ENCODE results near the gene CEBPB. TPM values are rescaled to one million over a fixed set of nuclear protein-coding genes. Genes with fewer than 3 reads are reported as not detected.
A peak's percentile ranks its signal among the peaks of the same experiment; 100 is the strongest.

The CEBPB gene
- total RNA-seq, 6 experiments from 2014 or later = 130 to 182 (median 152) TPM

DNA sequence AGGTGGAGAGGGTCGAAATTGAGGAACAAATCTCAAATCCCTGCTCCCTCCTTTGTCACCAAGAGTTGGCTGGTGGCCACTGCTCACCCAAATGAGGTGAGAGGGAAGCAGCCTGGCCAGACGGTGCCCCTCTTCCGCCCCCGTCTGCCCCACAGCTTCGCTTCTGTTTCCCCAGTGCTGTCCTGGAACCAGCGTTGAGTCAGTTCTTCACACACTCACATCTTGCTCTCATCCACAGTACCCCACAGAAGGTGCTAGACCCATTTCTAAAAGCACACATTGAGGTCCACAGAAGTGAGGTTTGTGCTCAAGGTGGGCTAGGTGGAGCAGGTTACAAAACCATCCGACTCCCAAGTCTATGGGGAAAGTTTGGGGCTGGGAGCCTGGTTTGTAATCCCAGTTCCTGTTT lies 3.8 kb downstream of the CEBPB start:
- peaks cover 0 to 13% (median 7%) of the 10 kb centered on the region in 4 donors for H3K36me3 ChIP-seq
- peaks cover 0 to 5% (median 0%) of the 10 kb centered on the region in 4 donors for H3K4me1 ChIP-seq
- ATAC-seq = peak in 1 of 4 donors; percentile 0
- H3K27ac ChIP-seq = peak overlapping the region; percentile 98
- 20% methylated on average over 5 of the region's 7 CpGs for WGBS (ENCODE audit: insufficient coverage, low coverage, low lambda C conversion rate, missing lambda C conversion rate)
- peak; percentile 61 to 71 (median 70) for DNase-seq
- peak overlapping the region; percentile 67 to 88 (median 85) for H3K4me3 ChIP-seq
- peaks cover 0 to 2% (median 0%) of the 10 kb centered on the region in 4 donors for H3K9me3 ChIP-seq
- intact Hi-C loops (cut with DNase I) = loop anchor here (5.0 kb wide), 3 partner anchors 113 to 383 kb away; no protein-coding TSS in a partner anchor
- TF ChIP-seq POLR2A (IDR thresholded peaks at IDR 0.05) (no peak), CTCF (IDR thresholded peaks at IDR 0.05) (no peak)
- no peaks in the 10 kb centered on the region for H3K27me3 ChIP-seq

DNA sequence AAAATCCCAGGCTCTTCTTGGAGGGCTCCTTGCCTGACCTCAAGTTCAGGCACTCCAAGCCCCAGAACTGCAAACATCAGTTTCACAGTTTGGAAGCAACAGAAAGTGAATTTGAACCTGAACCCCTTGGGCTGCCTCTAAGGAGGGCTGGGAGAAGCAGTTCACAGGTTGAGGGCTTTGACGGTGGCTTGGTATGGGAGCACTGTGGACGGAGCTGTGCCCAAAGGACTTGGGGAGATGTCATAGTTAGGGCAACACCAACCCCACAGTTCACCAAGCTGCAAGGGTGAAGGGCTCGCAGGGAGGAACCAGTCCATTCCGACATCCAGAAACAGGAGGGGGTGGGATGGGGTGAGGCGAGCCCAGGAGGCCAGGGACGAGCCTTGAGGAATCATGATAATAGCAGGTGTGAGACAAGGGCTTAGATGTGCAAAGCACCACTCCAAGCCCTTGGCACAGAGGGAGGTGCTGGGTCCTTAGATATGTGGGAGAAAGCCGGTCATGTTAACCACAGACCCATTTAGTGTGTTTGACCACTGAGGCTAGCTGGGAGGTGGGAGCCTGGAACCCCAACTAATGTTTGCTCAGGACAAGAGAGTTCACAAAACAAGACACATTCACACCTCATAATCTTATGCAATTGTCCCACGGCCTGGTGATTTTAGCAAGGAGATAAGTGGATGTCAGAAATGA lies 4.3 kb downstream of the CEBPB start:
- no peaks in the 10 kb centered on the region for H3K27me3 ChIP-seq
- H3K36me3 ChIP-seq = peaks cover 0 to 13% (median 7%) of the 10 kb centered on the region in 4 donors
- DNase-seq = peak in 1 of 3 donors; percentile 79
- ATAC-seq = peak in 2 of 4 donors; percentile 1 to 6
- intact Hi-C loops (cut with DNase I) = loop anchor here (5.0 kb wide), 3 partner anchors 112 to 382 kb away; no protein-coding TSS in a partner anchor
- H3K4me1 ChIP-seq = no peaks in the 10 kb centered on the region
- H3K4me3 ChIP-seq = peak overlapping the region in 2 of 3 donors; percentile 67 to 88
- H3K27ac ChIP-seq = peak overlapping the region; percentile 98
- H3K9me3 ChIP-seq = peaks cover 0 to 3% (median 0%) of the 10 kb centered on the region in 4 donors
- TF ChIP-seq CTCF (IDR thresholded peaks at IDR 0.05) = no peak
- peak; percentile 31 for TF ChIP-seq POLR2A (IDR thresholded peaks at IDR 0.05)
- 12% methylated on average over 6 of the region's 8 CpGs for WGBS (ENCODE audit: insufficient coverage, low coverage, low lambda C conversion rate, missing lambda C conversion rate)

GRCh38 chr20:50195524-50196120 lies 5.0 kb downstream of the CEBPB start:
- H3K9me3 ChIP-seq = peaks cover 0 to 3% (median 0%) of the 10 kb centered on the region in 4 donors
- 34% methylated on average over 12 of the region's 13 CpGs for WGBS (ENCODE audit: insufficient coverage, low coverage, low lambda C conversion rate, missing lambda C conversion rate)
- peak in 1 of 3 donors; percentile 48 for DNase-seq
- H3K4me3 ChIP-seq = no peak overlapping the region
- peak overlapping the region; percentile 98 for H3K27ac ChIP-seq
- peaks cover 0 to 13% (median 7%) of the 10 kb centered on the region in 4 donors for H3K36me3 ChIP-seq
- TF ChIP-seq CTCF (IDR thresholded peaks at IDR 0.05) = no peak
- no peak for TF ChIP-seq POLR2A (IDR thresholded peaks at IDR 0.05)
- ATAC-seq = no peak
- H3K4me1 ChIP-seq = no peaks in the 10 kb centered on the region
- H3K27me3 ChIP-seq = no peaks in the 10 kb centered on the region
- intact Hi-C loops (cut with DNase I) = no loop called here

DNA sequence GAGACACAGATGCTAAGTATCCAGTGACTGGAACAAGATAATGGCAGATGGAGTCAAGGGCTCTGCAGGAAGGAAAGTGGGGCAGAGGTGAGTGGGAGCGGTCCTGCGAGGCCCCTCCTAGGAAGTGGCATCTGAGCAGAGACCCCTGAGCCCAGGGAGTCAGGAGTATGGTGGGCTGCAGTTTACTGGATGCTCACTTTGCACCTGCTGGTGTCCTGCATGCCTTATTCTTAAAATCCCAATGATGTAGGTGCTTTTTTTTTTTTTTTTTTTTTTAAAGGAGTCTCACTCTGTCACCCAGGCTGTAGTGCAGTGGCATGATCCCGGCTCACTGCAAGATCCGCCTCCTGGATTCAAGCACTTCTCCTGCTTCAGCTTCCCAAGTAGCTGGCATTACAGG lies 5.6 kb downstream of the CEBPB start:
- WGBS (ENCODE audit: insufficient coverage, low coverage, low lambda C conversion rate, missing lambda C conversion rate) = 53% methylated on average over 4 of the region's 4 CpGs
- no peak for DNase-seq
- Histone ChIP-seq H3K27me3 (no peaks in the 10 kb centered on the region), H3K36me3 (peaks cover 0 to 13% (median 7%) of the 10 kb centered on the region in 4 donors), H3K4me1 (no peaks in the 10 kb centered on the region), H3K27ac (no peak overlapping the region), H3K9me3 (peaks cover 0 to 3% (median 0%) of the 10 kb centered on the region in 4 donors), H3K4me3 (no peak overlapping the region)
- intact Hi-C loops (cut with DNase I) = no loop called here
- no peak for ATAC-seq
- TF ChIP-seq POLR2A (IDR thresholded peaks at IDR 0.05) = no peak
- no peak for TF ChIP-seq CTCF (IDR thresholded peaks at IDR 0.05)
